KOPT-K1 (cell line): ENCODE results near the gene AVP.
"Not testable (repeated sequence)": the region's sequence is repeated elsewhere in the genome, so short reads cannot be mapped to it uniquely, and the experiment has no call there.

Experiments
- H3K27ac ChIP-seq: fragments of 200-600 bp; sonication (generic); 2 replicates; pipeline ENCODE4 v1.5.1; 2016; ENCODE audit warnings: antibody characterized with exemption, mild to moderate bottlenecking, low read depth, low read length; ENCODE audit not compliant: poor library complexity, severe bottlenecking
- H3K36me3 ChIP-seq: fragments of 200-600 bp; sonication (generic); 2 replicates; pipeline ENCODE4 v1.5.1; 2017; ENCODE audit warnings: antibody characterized with exemption, mild to moderate bottlenecking, low read length, moderate library complexity; ENCODE audit not compliant: insufficient read depth
- H3K9me3 ChIP-seq: fragments of 200-600 bp; sonication (generic); 2 replicates; pipeline ENCODE4 v1.5.1; 2017; ENCODE audit warnings: antibody characterized with exemption, low read length, mild to moderate bottlenecking; ENCODE audit not compliant: insufficient read depth, poor library complexity, severe bottlenecking

The AVP gene

GRCh38 chr20:3084283-3084985 is at the start of gene AVP:
TSS of gene AVP (minus strand) at chr20:3084724. CDS start at chr20:3084674, 50 bp downstream.
- no peak within 1 kb of the TSS for H3K27ac ChIP-seq
- H3K9me3 ChIP-seq = no peaks in the 10 kb centered on the region
- H3K36me3 ChIP-seq = no peaks in the 10 kb centered on the region

- Histone ChIP-seq H3K36me3 (no peaks in the 10 kb centered on the region), H3K9me3 (no peaks in the 10 kb centered on the region)
Observed at GRCh38 chr20:3134151-3134550, 49.6 kb upstream of the AVP start.

GRCh38 chr20:3133155-3133554 is 48.6 kb upstream of the AVP start:
- Histone ChIP-seq H3K9me3 (no peaks in the 10 kb centered on the region), H3K36me3 (no peaks in the 10 kb centered on the region), H3K27ac (no peak overlapping the region)

More at GRCh38 chr20:3134151-3134550, 49.6 kb upstream of the AVP start:
- H3K27ac ChIP-seq = no peak overlapping the region

GRCh38 chr20:3130051-3130600 is 45.6 kb upstream of the AVP start:
- Histone ChIP-seq H3K36me3 (no peaks in the 10 kb centered on the region), H3K9me3 (peaks cover 9% of the 10 kb centered on the region), H3K27ac (no peak overlapping the region)

GRCh38 chr20:3129094-3129493 is 44.6 kb upstream of the AVP start:
- H3K9me3 ChIP-seq = peaks cover 19% of the 10 kb centered on the region
- no peaks in the 10 kb centered on the region for H3K36me3 ChIP-seq
- H3K27ac ChIP-seq = no peak overlapping the region

GRCh38 chr20:3128275-3128984 is 43.9 kb upstream of the AVP start:
- H3K36me3 ChIP-seq = no peaks in the 10 kb centered on the region
- peaks cover 26% of the 10 kb centered on the region for H3K9me3 ChIP-seq

GRCh38 chr20:3126527-3126859 is 42.0 kb upstream of the AVP start:
- no peak overlapping the region for H3K27ac ChIP-seq
- peaks cover 34% of the 10 kb centered on the region for H3K9me3 ChIP-seq
- H3K36me3 ChIP-seq = peaks cover 16% of the 10 kb centered on the region

More at GRCh38 chr20:3128275-3128984, 43.9 kb upstream of the AVP start:
- no peak overlapping the region for H3K27ac ChIP-seq

- not testable (repeated sequence) for H3K27ac ChIP-seq
- peaks cover 21% of the 10 kb centered on the region for H3K36me3 ChIP-seq
- H3K9me3 ChIP-seq = peaks cover 34% of the 10 kb centered on the region
Observed at GRCh38 chr20:3125776-3126526, 41.4 kb upstream of the AVP start.

GRCh38 chr20:3124773-3125560 is 40.4 kb upstream of the AVP start:
- not testable (repeated sequence) for H3K27ac ChIP-seq
- Histone ChIP-seq H3K9me3 (peaks cover 34% of the 10 kb centered on the region), H3K36me3 (peaks cover 26% of the 10 kb centered on the region)

GRCh38 chr20:3124163-3124562 is 39.6 kb upstream of the AVP start:
- peaks cover 29% of the 10 kb centered on the region for H3K36me3 ChIP-seq
- peaks cover 34% of the 10 kb centered on the region for H3K9me3 ChIP-seq
- H3K27ac ChIP-seq = not testable (repeated sequence)

GRCh38 chr20:3123542-3123941 is 39.0 kb upstream of the AVP start:
- no peak overlapping the region for H3K27ac ChIP-seq
- H3K36me3 ChIP-seq = peaks cover 30% of the 10 kb centered on the region
- H3K9me3 ChIP-seq = peaks cover 34% of the 10 kb centered on the region

- peaks cover 30% of the 10 kb centered on the region for H3K36me3 ChIP-seq
- peaks cover 34% of the 10 kb centered on the region for H3K9me3 ChIP-seq
- H3K27ac ChIP-seq = no peak overlapping the region
Observed at GRCh38 chr20:3121955-3122610, 37.6 kb upstream of the AVP start.

GRCh38 chr20:3121271-3121911 is 36.9 kb upstream of the AVP start:
- no peak overlapping the region for H3K27ac ChIP-seq
- H3K9me3 ChIP-seq = peaks cover 34% of the 10 kb centered on the region
- peaks cover 30% of the 10 kb centered on the region for H3K36me3 ChIP-seq

- H3K27ac ChIP-seq = no peak overlapping the region
- H3K9me3 ChIP-seq = peaks cover 14% of the 10 kb centered on the region
- H3K36me3 ChIP-seq = peaks cover 36% of the 10 kb centered on the region
Observed at GRCh38 chr20:3119044-3119443, 34.5 kb upstream of the AVP start.
